WTC11 (cell line): Measurements from ENCODE around the gene FRMD6.

Experiments used
- CBFB ChIP-seq: sonication (generic); formaldehyde crosslinking; IDR thresholded peaks from 2 replicates; pipeline ENCODE4 v1.8.1; 2022; ENCODE audit warnings: mild to moderate bottlenecking, low read depth, missing genetic modification reagents
- CTCF ChIP-seq: fragments of 200-600 bp; IDR thresholded peaks from 2 replicates; pipeline ENCODE4 v1.8.0; 2022; ENCODE audit warnings: antibody characterized with exemption
- FOXK1 ChIP-seq: sonication (generic); formaldehyde crosslinking; IDR thresholded peaks from 2 replicates; pipeline ENCODE4 v1.8.0; 2022; ENCODE audit warnings: mild to moderate bottlenecking, moderate library complexity, missing genetic modification reagents
- GABPB1 ChIP-seq: sonication (generic); formaldehyde crosslinking; IDR thresholded peaks from 2 replicates; pipeline ENCODE4 v1.8.1; 2023; ENCODE audit warnings: mild to moderate bottlenecking, missing genetic modification reagents
- MAX ChIP-seq: sonication (generic); formaldehyde crosslinking; IDR thresholded peaks from 2 replicates; pipeline ENCODE4 v1.8.0; 2022; ENCODE audit warnings: mild to moderate bottlenecking, missing genetic modification reagents
- RORB ChIP-seq: fragments of 250-450 bp; sonication (Bioruptor Pico); IDR thresholded peaks from 2 replicates; pipeline ENCODE4 v1.9.0; 2021; ENCODE audit warnings: mild to moderate bottlenecking
- ZBTB43 ChIP-seq: sonication (generic); formaldehyde crosslinking; IDR thresholded peaks from 2 replicates; pipeline ENCODE4 v1.8.1; 2023; ENCODE audit warnings: mild to moderate bottlenecking, missing genetic modification reagents

- no peak for TF ChIP-seq CTCF
- TF ChIP-seq RORB, result no peak
- TF ChIP-seq MAX (CRISPR knock-in tag), result no peak
- no peak for TF ChIP-seq ZBTB43 (CRISPR knock-in tag)
- TF ChIP-seq CBFB (CRISPR knock-in tag), result no peak
- no peak for TF ChIP-seq GABPB1
- no peak for TF ChIP-seq FOXK1 (CRISPR knock-in tag)
Measured at GRCh38 chr14:51735851-51736250, 84.1 kb downstream of the FRMD6 start.
